ENCODE measurements around the gene TBC1D7. TPM values are rescaled to one million over a fixed set of nuclear protein-coding genes. Genes with fewer than 3 reads are reported as not detected.

Gene TBC1D7
- polyA plus RNA-seq, 1 donor from 2014 or later, result 67.9 TPM

- no peaks in the 10 kb centered on the region for H3F3A ChIP-seq (ENCODE audit: insufficient read depth, low read length, poor library complexity, severe bottlenecking)
- no peaks in the 10 kb centered on the region for H4K20me1 ChIP-seq (ENCODE audit: insufficient read depth)
- H3K79me2 ChIP-seq (replicated peaks; ENCODE audit: insufficient read depth, low read length), result no peaks in the 10 kb centered on the region
- no peak overlapping the region for H3K9ac ChIP-seq (ENCODE audit: low read length)
- no peaks in the 10 kb centered on the region for H3K9me3 ChIP-seq (ENCODE audit: low read length)
- H3K4me2 ChIP-seq (ENCODE audit: low read length), result no peak overlapping the region
- TF ChIP-seq REST (IDR thresholded peaks at IDR 0.05; ENCODE audit: borderline replicate concordance) (no peak), TAF1 (IDR thresholded peaks at IDR 0.05; ENCODE audit: low read depth) (no peak), MXI1 (conservative IDR thresholded peaks at IDR 0.05; ENCODE audit: poor library complexity, severe bottlenecking) (no peak), RAD21 (conservative IDR thresholded peaks at IDR 0.05) (no peak), CTCF (IDR thresholded peaks at IDR 0.05; ENCODE audit: poor library complexity, severe bottlenecking) (no peak), POLR2AphosphoS5 (IDR thresholded peaks at IDR 0.05) (no peak), EZH2 (IDR thresholded peaks at IDR 0.05; ENCODE audit: borderline replicate concordance, insufficient read depth, low read length, poor library complexity, severe bottlenecking) (no peak), SMC3 (conservative IDR thresholded peaks at IDR 0.05; ENCODE audit: poor library complexity) (no peak), EP300 (conservative IDR thresholded peaks at IDR 0.05; ENCODE audit: poor library complexity, severe bottlenecking) (no peak)
- H3K4me3 ChIP-seq (ENCODE audit: low read length), result no peak overlapping the region
- H3K9me2 ChIP-seq (ENCODE audit: insufficient read depth, low read length), result no peaks in the 10 kb centered on the region
- no peaks in the 10 kb centered on the region for H3K36me3 ChIP-seq (ENCODE audit: insufficient read depth, low read length)
- H2AFZ ChIP-seq (ENCODE audit: low read depth, low read length), result no peak overlapping the region
- no peaks in the 10 kb centered on the region for H3K27me3 ChIP-seq (ENCODE audit: insufficient read depth, low read depth, low read length)
- no peak overlapping the region for H3K27ac ChIP-seq (ENCODE audit: low read length)
Measured at GRCh38 chr6:13262302-13263230, 65.8 kb downstream of the TBC1D7 start.

GRCh38 chr6:13261464-13261994 is 66.8 kb downstream of the TBC1D7 start:
- H3K9ac ChIP-seq (ENCODE audit: low read length), result no peak overlapping the region
- no peaks in the 10 kb centered on the region for H3K27me3 ChIP-seq (ENCODE audit: insufficient read depth, low read depth, low read length)
- H3K4me3 ChIP-seq (ENCODE audit: low read length), result no peak overlapping the region
- no peaks in the 10 kb centered on the region for H3K79me2 ChIP-seq (replicated peaks; ENCODE audit: insufficient read depth, low read length)
- H3K9me2 ChIP-seq (ENCODE audit: insufficient read depth, low read length), result no peaks in the 10 kb centered on the region
- no peak overlapping the region for H2AFZ ChIP-seq (ENCODE audit: low read depth, low read length)
- H4K20me1 ChIP-seq (ENCODE audit: insufficient read depth), result no peaks in the 10 kb centered on the region
- H3F3A ChIP-seq (ENCODE audit: insufficient read depth, low read length, poor library complexity, severe bottlenecking), result no peaks in the 10 kb centered on the region
- no peak overlapping the region for H3K27ac ChIP-seq (ENCODE audit: low read length)
- H3K36me3 ChIP-seq (ENCODE audit: insufficient read depth, low read length), result no peaks in the 10 kb centered on the region
- H3K9me3 ChIP-seq (ENCODE audit: low read length), result no peaks in the 10 kb centered on the region
- H3K4me2 ChIP-seq (ENCODE audit: low read length), result no peak overlapping the region
- no peak for TF ChIP-seq TAF1 (IDR thresholded peaks at IDR 0.05; ENCODE audit: low read depth)
- no peak for TF ChIP-seq POLR2AphosphoS5 (IDR thresholded peaks at IDR 0.05)
- TF ChIP-seq EP300 (conservative IDR thresholded peaks at IDR 0.05; ENCODE audit: poor library complexity, severe bottlenecking), result no peak
- no peak for TF ChIP-seq MXI1 (conservative IDR thresholded peaks at IDR 0.05; ENCODE audit: poor library complexity, severe bottlenecking)
- no peak for TF ChIP-seq EZH2 (IDR thresholded peaks at IDR 0.05; ENCODE audit: borderline replicate concordance, insufficient read depth, low read length, poor library complexity, severe bottlenecking)
- no peak for TF ChIP-seq CTCF (IDR thresholded peaks at IDR 0.05; ENCODE audit: poor library complexity, severe bottlenecking)
- TF ChIP-seq RAD21 (conservative IDR thresholded peaks at IDR 0.05), result no peak
